GM12892 (cell line): ENCODE data around the gene NFIB.

ENCODE experiments used
- POLR2A ChIP-seq: IDR thresholded peaks from 2 replicates; pipeline ENCODE4 v1.6.1; 2011; ENCODE audit warnings: low read depth, low read length, control low read depth
- TAF1 ChIP-seq: IDR thresholded peaks from 2 replicates; pipeline ENCODE4 v1.6.1; 2011; ENCODE audit warnings: low read depth, mild to moderate bottlenecking, control low read depth, low read length, borderline replicate concordance

- TF ChIP-seq POLR2A (no peak), TAF1 (no peak)
These were observed 5.1 kb upstream of the NFIB start for GRCh38 chr9:14318934-14319580.
